ENCODE data around the gene TM4SF20.

Gene TM4SF20

GRCh38 chr2:227411320-227411989 is 32.3 kb upstream of the TM4SF20 start:
- no peak overlapping the region for H3K27ac ChIP-seq (replicated peaks)
- DNase-seq (ENCODE audit: low read depth in 1 of 2, low spot score in 1 of 2), result no peak

DNA sequence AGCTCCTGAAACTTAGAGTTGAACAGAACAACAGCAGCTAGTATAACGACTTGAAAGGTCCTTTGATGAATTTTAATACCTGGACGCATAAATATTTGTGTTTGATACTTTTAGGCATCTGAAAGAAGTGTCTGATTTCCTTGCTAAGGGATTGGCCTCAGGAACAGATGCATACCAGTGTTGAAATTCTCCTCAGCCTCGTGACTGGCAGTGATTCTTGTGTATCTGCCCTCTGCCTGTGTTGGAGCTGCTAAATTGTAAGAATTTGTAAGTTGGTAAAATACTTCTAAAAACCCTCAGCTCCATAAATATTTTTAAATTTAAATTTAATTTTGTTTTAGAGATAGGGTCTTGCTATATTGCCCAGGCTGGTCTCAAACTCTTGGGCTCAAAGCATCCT is 31.1 kb upstream of the TM4SF20 start:
- Histone ChIP-seq H3K27ac (replicated peaks) (no peak overlapping the region), H3K27me3 (ENCODE audit: insufficient read depth, poor library complexity, severe bottlenecking) (no peaks in the 10 kb centered on the region), H3K4me3 (replicated peaks; ENCODE audit: insufficient read depth, low read length) (no peak overlapping the region)
- no peak for DNase-seq (ENCODE audit: low read depth in 1 of 2, low spot score in 1 of 2)
- TF ChIP-seq SPI1 (IDR thresholded peaks at IDR 0.05; ENCODE audit: borderline replicate concordance, low read depth) (no peak), POLR2AphosphoS5 (IDR thresholded peaks at IDR 0.05; ENCODE audit: low read depth) (no peak), GABPA (IDR thresholded peaks at IDR 0.05; ENCODE audit: low read depth) (no peak)
- TF ChIP-seq, protein P1, sequence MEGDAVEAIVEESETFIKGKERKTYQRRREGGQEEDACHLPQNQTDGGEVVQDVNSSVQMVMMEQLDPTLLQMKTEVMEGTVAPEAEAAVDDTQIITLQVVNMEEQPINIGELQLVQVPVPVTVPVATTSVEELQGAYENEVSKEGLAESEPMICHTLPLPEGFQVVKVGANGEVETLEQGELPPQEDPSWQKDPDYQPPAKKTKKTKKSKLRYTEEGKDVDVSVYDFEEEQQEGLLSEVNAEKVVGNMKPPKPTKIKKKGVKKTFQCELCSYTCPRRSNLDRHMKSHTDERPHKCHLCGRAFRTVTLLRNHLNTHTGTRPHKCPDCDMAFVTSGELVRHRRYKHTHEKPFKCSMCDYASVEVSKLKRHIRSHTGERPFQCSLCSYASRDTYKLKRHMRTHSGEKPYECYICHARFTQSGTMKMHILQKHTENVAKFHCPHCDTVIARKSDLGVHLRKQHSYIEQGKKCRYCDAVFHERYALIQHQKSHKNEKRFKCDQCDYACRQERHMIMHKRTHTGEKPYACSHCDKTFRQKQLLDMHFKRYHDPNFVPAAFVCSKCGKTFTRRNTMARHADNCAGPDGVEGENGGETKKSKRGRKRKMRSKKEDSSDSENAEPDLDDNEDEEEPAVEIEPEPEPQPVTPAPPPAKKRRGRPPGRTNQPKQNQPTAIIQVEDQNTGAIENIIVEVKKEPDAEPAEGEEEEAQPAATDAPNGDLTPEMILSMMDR (IDR thresholded peaks at IDR 0.05; ENCODE audit: insufficient read depth, low read length), result no peak
- TF ChIP-seq, protein P2, sequence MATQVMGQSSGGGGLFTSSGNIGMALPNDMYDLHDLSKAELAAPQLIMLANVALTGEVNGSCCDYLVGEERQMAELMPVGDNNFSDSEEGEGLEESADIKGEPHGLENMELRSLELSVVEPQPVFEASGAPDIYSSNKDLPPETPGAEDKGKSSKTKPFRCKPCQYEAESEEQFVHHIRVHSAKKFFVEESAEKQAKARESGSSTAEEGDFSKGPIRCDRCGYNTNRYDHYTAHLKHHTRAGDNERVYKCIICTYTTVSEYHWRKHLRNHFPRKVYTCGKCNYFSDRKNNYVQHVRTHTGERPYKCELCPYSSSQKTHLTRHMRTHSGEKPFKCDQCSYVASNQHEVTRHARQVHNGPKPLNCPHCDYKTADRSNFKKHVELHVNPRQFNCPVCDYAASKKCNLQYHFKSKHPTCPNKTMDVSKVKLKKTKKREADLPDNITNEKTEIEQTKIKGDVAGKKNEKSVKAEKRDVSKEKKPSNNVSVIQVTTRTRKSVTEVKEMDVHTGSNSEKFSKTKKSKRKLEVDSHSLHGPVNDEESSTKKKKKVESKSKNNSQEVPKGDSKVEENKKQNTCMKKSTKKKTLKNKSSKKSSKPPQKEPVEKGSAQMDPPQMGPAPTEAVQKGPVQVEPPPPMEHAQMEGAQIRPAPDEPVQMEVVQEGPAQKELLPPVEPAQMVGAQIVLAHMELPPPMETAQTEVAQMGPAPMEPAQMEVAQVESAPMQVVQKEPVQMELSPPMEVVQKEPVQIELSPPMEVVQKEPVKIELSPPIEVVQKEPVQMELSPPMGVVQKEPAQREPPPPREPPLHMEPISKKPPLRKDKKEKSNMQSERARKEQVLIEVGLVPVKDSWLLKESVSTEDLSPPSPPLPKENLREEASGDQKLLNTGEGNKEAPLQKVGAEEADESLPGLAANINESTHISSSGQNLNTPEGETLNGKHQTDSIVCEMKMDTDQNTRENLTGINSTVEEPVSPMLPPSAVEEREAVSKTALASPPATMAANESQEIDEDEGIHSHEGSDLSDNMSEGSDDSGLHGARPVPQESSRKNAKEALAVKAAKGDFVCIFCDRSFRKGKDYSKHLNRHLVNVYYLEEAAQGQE (IDR thresholded peaks at IDR 0.05; ENCODE audit: insufficient replicate concordance, low read depth), result no peak

More at GRCh38 chr2:227411320-227411989, 32.3 kb upstream of the TM4SF20 start:
- H3K4me3 ChIP-seq (replicated peaks; ENCODE audit: insufficient read depth, low read length), result no peak overlapping the region
- no peaks in the 10 kb centered on the region for H3K27me3 ChIP-seq (ENCODE audit: insufficient read depth, poor library complexity, severe bottlenecking)
- no peak for TF ChIP-seq SPI1 (IDR thresholded peaks at IDR 0.05; ENCODE audit: borderline replicate concordance, low read depth)
- no peak for TF ChIP-seq GABPA (IDR thresholded peaks at IDR 0.05; ENCODE audit: low read depth)
- TF ChIP-seq, protein P1 (IDR thresholded peaks at IDR 0.05; ENCODE audit: insufficient read depth, low read length), result no peak
- TF ChIP-seq POLR2AphosphoS5 (IDR thresholded peaks at IDR 0.05; ENCODE audit: low read depth), result no peak
- TF ChIP-seq, protein P2 (IDR thresholded peaks at IDR 0.05; ENCODE audit: insufficient replicate concordance, low read depth), result no peak

DNA sequence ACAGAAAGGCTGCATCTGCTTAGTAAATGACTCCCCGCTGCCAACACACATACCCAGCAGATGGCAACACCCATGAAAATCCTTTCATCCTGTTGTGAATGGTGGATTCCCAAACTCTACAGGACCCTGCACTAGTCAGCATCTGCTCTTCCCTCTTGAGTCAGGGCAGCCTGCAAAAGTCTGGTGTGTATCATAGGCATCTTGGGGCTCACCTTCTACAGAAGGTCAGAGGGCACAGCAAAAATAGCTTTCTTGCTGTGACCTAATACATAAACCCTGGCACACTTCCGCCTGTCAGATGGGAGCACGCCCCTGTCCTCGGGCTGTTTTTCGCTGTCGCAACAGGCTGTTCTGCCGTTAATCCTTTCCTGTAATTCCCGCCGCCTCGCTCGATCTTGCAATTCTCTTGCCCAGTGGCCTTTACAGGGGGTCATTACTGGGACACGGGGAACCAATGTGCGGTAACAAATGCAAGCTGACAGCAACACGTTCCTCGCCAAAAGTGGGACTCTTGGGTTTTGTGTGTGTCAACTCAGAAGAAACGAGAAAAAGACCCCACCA is 28.6 kb upstream of the TM4SF20 start:
- DNase-seq (ENCODE audit: low read depth in 1 of 2, low spot score in 1 of 2), result peak; percentile 65 to 93
- H3K4me3 ChIP-seq (replicated peaks; ENCODE audit: insufficient read depth, low read length), result no peak overlapping the region
- TF ChIP-seq, protein P1 (IDR thresholded peaks at IDR 0.05; ENCODE audit: insufficient read depth, low read length), result no peak
- TF ChIP-seq SPI1 (IDR thresholded peaks at IDR 0.05; ENCODE audit: borderline replicate concordance, low read depth), result peak; percentile 14; the same call in 1 of the 2 replicates
- TF ChIP-seq POLR2AphosphoS5 (IDR thresholded peaks at IDR 0.05; ENCODE audit: low read depth), result peak; percentile 35; the same call in 1 of the 2 replicates
- TF ChIP-seq, protein P2 (IDR thresholded peaks at IDR 0.05; ENCODE audit: insufficient replicate concordance, low read depth), result no peak
- no peak for TF ChIP-seq GABPA (IDR thresholded peaks at IDR 0.05; ENCODE audit: low read depth)
- H3K27me3 ChIP-seq (ENCODE audit: insufficient read depth, poor library complexity, severe bottlenecking), result no peaks in the 10 kb centered on the region
- H3K27ac ChIP-seq (replicated peaks), result no peak overlapping the region
